ENCODE measurements around the gene MLXIP.

The MLXIP gene

DNA sequence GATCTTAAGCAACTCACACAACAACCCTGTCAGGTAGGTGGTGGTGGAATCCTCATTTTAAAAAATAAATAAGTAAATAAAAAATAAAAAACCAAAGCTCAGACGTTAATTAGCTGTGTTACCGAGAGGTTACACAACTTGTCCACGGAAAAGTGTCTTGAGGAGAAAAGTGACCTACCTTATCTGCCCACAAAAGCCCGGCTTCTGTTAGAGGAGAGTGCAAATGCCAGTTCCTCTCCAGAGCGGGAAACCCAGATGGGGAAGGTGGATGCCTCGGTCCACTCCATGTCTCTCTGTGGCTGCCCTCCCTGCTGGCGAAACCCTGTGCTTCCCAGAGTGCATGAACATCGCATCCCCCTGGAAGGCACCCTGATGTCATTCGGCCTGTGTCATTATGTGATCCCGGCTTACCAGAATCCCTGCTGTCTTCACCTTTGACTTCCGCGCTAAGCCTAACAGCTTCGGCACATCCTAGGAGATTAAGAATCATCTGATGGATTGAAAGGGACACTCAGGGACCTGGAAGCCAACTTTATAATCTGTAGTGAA lies 6.4 kb downstream of the MLXIP start:
- no peak for DNase-seq (ENCODE audit: low read depth, low spot score)
- TF ChIP-seq, protein P1, sequence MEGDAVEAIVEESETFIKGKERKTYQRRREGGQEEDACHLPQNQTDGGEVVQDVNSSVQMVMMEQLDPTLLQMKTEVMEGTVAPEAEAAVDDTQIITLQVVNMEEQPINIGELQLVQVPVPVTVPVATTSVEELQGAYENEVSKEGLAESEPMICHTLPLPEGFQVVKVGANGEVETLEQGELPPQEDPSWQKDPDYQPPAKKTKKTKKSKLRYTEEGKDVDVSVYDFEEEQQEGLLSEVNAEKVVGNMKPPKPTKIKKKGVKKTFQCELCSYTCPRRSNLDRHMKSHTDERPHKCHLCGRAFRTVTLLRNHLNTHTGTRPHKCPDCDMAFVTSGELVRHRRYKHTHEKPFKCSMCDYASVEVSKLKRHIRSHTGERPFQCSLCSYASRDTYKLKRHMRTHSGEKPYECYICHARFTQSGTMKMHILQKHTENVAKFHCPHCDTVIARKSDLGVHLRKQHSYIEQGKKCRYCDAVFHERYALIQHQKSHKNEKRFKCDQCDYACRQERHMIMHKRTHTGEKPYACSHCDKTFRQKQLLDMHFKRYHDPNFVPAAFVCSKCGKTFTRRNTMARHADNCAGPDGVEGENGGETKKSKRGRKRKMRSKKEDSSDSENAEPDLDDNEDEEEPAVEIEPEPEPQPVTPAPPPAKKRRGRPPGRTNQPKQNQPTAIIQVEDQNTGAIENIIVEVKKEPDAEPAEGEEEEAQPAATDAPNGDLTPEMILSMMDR (IDR thresholded peaks at IDR 0.05; ENCODE audit: low read depth, low read length): no peak
- no peak overlapping the region for H3K4me3 ChIP-seq (ENCODE audit: low read depth, low read length)
- in situ Hi-C loops (cut with HindIII; ENCODE audit: low sequenced_read_pairs): no loop called here

DNA sequence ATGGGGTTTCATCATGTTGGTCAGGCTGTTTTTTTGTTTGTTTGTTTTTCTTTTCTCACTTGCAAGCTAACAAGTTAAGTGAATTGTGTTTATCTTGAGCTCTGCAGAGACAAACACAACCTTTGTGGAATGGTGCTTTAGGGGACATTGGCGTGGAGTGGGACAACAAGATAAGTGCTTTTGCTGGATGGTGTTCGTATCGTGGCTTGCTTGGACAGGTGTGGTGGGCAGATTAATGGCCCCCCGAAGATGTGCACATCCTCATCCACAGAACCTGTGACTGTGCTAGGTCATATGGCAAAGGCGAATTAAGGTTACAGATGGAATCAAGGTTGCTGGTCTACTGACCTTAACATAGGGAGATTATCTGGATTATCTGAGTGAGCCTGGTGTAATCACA lies 7.0 kb downstream of the MLXIP start:
- no peak for DNase-seq (ENCODE audit: low read depth, low spot score)
- TF ChIP-seq, protein P1 (IDR thresholded peaks at IDR 0.05; ENCODE audit: low read depth, low read length): no peak
- in situ Hi-C loops (cut with HindIII; ENCODE audit: low sequenced_read_pairs): no loop called here
- no peak overlapping the region for H3K4me3 ChIP-seq (ENCODE audit: low read depth, low read length)

DNA sequence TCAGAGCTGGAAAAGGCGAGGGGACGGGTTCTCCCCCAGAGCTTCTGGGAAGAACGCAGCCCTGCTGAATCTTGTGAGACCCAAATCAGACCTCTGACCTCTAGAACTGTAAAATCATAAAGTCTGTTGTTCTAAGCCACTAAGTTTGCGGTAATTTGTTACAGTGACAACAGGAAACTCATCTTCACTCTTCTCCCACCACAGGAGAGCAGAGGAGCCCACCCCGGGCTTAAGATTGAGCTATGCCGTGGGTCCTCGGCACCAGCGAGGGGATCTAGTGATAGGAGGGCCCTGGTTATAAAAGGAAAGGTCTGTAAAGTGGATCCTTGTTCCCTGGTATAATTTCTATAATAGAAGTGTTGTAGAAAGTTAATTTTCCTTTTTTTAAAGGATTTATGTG lies 7.6 kb downstream of the MLXIP start:
- TF ChIP-seq, protein P1 (IDR thresholded peaks at IDR 0.05; ENCODE audit: low read depth, low read length): no peak
- no peak for DNase-seq (ENCODE audit: low read depth, low spot score)
- in situ Hi-C loops (cut with HindIII; ENCODE audit: low sequenced_read_pairs): no loop called here
- H3K4me3 ChIP-seq (ENCODE audit: low read depth, low read length): no peak overlapping the region

DNA sequence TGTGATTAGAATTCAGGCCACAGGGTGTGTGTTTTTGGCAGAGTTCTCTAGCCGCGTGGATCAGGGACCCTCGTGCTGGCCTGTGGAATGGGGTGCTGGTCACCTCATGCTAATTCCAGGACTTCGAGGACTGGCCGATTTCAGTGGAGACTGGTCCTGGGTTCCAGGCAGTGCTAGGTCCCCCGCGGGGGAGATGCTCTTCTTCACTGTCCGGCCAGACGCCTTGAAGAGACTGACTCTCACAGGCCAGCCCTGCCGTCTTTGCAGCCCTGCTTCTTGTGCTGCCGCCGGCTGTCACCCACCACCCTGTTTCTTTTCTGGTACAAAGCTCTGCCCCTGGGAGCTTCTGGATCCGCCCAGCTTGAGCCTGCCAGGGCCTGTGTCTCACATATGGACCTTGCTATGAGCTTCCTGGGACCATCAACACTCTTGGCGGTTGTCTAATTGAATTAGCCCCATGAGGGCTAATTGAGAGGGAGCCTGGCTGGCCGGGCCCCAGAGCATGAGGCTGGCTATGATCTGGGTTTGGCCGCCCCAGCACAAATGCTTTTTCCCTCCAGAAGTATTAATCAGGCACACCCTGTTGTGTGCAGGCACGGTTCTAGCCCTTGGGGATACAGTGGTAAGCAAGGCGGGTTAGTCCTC lies 8.2 kb downstream of the MLXIP start:
- DNase-seq (ENCODE audit: low read depth, low spot score): no peak
- no peak overlapping the region for H3K4me3 ChIP-seq (ENCODE audit: low read depth, low read length)
- TF ChIP-seq, protein P1 (IDR thresholded peaks at IDR 0.05; ENCODE audit: low read depth, low read length): no peak
- in situ Hi-C loops (cut with HindIII; ENCODE audit: low sequenced_read_pairs): no loop called here

DNA sequence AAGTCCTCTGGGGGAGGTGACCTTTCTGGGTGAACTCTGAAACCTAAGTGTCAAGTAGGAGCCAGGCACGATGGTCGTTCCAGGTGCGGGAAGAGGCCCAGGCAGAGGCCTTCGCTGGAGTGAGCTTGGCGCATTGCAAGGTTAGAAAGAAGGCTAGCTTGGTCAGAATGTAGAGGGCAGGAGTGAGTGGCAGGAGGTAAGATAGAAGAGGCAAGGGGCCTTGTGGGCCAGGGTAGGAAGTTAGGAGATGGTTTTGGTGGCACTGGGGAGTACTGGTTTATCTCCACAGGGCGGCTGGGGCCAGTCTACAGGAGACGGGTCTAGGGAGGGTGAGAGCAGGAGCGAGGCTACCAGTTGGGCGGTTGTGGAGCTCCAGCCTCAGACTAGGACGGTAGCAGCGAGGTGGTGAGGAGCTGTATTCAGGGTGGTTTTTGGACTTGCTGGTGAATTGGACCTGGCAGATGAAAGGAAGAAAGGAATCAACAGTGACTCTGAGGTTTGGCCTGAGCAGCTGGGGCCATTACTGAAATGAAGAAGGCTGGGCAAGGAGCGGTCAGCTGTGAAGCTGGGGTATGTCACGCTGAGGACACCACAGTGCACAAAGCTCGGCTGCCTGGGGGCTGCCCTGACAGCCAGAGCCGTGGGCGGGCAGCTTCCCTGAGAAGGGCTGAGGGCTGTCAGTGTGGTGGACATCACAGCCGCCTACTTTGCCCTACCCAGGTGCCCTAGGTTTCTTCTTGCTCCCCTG lies 9.0 kb downstream of the MLXIP start:
- TF ChIP-seq, protein P1 (IDR thresholded peaks at IDR 0.05; ENCODE audit: low read depth, low read length): no peak
- DNase-seq (ENCODE audit: low read depth, low spot score): no peak
- no peak overlapping the region for H3K4me3 ChIP-seq (ENCODE audit: low read depth, low read length)
- in situ Hi-C loops (cut with HindIII; ENCODE audit: low sequenced_read_pairs): no loop called here

DNA sequence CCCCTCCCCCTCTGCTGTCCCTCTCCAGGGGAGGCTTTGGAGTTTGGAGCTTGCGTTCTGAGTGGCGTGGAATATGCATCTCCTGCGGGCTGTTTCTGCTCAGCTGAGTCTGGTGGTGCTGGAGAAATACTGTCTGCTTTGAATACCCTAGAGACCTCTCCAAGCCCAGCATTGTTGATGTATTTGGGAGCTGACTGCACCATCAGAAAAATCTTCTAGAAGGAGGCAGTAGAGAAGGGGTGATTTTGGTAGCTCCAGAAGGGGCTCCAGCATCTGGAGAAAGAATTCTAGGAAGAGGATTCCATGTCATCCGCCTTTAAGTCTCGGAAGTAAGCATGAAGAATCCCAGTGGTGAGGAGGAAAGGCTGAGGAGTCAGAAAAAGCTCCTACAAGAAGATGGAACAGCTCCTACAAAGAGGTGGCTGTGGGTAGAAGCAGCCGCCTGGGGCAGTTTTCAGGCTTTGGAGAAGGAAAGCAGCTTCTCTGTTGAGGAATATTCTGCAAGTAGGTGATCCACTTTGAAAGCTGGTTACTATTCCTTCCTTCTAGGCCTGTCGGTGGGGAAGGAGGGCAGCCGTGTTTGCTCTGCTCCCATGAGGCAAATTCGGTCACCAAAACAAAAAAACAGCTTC lies 9.7 kb downstream of the MLXIP start:
- no peak overlapping the region for H3K4me3 ChIP-seq (ENCODE audit: low read depth, low read length)
- no peak for DNase-seq (ENCODE audit: low read depth, low spot score)
- in situ Hi-C loops (cut with HindIII; ENCODE audit: low sequenced_read_pairs): no loop called here
- TF ChIP-seq, protein P1 (IDR thresholded peaks at IDR 0.05; ENCODE audit: low read depth, low read length): no peak

Data from astrocyte of the spinal cord (primary cell).